CD1c-positive myeloid dendritic cell (primary cell): Measurements from ENCODE around the gene GADD45GIP1.
"Not testable (repeated sequence)": the region's sequence is repeated elsewhere in the genome, so short reads cannot be mapped to it uniquely, and the experiment has no call there.

Source experiments
- DNase-seq: peaks from one replicate; pipeline ENCODE4 v3.0.0-alpha.2; 2016; ENCODE audit errors: extremely low spot score

Gene GADD45GIP1

DNA sequence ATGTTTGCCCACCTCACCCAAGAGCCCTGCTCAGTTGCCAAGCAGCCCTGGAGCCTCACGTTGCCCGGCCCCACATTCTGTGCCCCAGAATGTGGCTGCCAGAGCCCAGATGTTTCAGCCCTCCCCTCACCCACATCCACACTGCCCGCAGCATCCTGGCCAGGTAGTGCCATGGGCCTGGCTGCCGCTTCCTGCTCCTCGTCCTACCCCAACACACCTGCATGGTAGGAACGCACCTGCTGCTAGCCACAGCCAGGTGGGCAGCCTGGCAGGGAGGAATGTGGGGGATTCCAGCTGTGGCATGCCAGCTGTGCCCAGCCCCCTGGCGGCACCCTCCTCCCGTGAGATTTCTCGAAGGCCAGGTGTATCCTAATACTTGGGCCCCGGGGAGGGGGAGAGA is 30.8 kb upstream of the GADD45GIP1 start:
- DNase-seq = no peak

GRCh38 chr19:12987190-12987589 is 30.2 kb upstream of the GADD45GIP1 start:
- DNase-seq = no peak

- no peak for DNase-seq
Observed at GRCh38 chr19:12986726-12987125, 29.7 kb upstream of the GADD45GIP1 start.

DNA sequence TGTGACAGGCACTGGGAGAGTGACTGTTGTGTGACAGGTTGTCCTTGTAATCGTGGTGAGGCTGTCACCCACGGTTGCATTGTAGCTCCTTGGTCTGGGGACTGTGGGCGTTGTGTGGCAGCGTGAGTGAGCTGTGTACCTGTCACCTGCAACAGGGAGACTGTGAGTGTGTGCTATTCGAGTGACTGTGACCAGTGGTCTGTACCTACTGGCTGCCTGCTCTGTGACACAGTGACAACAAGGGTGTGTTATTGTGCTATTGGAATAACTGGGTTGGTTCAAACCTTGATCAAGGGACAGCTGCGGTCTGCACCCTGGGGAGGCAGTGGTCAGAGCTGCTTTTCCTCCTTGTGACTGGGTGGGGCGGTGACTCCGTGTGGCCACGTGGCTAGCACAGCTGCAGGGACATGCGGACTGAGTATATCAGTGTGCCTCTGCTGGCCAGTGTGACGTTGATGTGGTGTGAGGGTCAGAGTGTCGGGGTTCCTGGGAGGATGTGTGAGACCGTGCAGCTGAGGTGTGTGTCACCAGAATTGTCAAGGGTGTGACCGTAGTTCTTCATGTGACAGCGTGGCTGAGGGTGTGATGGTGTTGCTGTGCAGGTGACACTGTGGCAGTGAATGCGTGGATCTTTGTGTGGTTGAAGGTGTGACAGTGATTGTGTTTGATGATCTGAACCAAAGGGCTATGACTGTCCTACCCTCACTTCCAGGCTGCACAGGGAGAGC is 28.2 kb upstream of the GADD45GIP1 start:
- peak; percentile 19 for DNase-seq

DNA sequence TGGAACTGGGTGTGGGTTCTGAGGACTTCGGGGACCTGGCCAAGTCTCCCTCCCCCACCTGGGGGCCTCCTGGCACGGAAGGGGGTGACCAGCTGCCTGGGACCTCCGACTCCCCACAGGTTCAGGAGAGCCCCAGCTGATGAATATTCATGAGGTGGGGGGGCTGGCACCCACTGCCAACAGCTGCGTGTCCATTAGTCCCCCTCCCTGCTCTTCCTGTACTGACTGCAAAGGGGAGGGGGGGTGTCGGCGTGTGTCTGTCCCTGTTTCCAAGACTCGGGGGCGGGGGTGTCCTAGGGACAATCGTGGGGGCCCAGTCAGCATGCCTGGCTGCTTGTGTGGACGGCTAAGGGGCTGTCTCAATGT is 27.6 kb upstream of the GADD45GIP1 start:
- no peak for DNase-seq

DNA sequence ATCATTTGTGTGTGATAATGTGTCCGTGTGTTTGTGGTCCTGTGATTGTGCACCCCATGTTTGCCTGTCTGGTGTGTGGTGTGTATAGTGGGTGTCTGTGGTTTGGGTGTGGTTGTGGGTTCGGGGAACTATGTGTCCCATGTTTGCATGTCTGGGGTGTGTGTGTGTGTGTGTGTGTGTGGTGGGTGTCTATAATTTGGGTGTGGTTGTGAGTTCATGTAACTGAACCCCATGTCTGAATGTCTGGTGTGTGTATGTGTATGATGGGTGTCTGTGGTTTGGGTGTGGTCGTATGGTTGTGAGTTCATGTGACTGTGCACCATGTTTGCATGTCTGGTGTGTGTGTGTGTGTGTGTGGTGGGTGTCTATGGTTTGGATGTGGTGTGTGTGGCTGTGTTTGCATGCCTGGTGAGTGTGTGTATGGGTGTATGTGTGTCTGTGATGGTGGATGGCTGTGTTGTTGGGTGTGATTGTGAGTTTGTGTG is 27.2 kb upstream of the GADD45GIP1 start:
- DNase-seq = peak; percentile 3

- peak; percentile 90 for DNase-seq
Observed at GRCh38 chr19:12983542-12984142, 26.6 kb upstream of the GADD45GIP1 start.

DNA sequence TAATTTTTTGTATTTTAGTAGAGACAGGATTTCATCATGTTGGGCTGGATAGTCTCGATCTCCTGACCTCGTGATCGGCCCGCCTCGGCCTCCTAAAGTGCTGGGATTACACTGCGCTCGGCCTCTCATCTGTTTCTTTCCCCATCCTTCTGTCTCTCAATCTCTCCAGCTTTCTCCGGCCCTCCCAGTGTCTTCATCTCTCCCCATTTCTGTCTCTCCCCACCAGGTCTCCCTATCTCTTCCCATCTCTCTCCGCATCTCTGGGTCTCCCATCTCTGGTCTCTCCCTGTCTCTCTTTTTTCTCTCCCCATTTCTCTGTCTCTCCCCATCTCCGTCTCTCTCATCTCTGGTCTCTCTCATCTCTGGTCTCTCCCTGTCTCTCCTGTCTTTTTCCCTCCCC is 26.1 kb upstream of the GADD45GIP1 start:
- DNase-seq = no peak

- DNase-seq = no peak
Observed at GRCh38 chr19:12982648-12983047, 25.6 kb upstream of the GADD45GIP1 start.

DNA sequence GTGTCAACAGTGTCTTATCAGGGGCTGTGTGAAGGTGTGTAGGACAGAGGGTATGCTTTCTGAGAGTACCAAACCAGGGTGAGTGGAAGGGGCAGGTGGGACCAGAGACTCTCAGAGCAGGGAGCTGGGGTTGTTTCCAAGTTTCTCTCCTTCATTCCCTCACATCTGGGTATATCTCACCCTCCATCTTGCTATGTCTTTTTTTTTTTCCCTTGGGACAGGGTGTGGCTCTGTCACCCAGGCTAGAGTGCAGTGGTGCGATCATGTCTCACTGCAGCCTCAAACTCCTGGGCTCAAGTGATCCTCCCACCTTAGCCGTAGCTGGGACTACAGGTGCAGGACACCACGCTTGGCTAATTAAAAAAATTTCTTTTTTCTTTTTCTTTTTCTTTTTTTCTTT is 23.0 kb upstream of the GADD45GIP1 start:
- no peak for DNase-seq

GRCh38 chr19:12976109-12976508 is 19.1 kb upstream of the GADD45GIP1 start:
- not testable (repeated sequence) for DNase-seq

DNA sequence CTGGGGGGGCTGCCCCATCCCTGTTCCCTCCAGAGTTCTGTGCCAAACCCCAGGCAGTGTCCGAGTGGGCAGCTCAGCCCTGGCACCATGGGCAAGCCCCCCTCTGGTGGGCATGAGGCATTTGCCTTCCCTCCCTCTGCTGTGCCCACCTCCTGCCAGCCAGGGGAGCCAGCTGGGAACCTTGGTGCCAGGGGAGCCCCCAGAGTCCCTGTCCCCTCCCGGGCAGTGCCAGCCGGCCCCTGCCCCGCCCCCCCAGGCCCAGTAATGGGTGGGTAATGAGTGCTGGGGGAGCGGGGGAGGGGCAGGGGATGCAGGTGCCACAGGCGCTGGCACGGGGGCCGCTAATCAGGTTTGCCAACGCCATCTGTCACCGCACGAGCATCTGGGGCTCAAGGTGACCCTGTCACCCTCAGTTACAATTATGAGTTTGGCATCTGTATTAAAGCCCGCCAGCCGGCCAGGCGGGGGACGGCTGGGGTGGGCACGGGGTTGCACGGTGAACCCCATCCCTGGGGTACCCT is 18.3 kb upstream of the GADD45GIP1 start:
- no peak for DNase-seq

GRCh38 chr19:12974301-12975220 is 17.5 kb upstream of the GADD45GIP1 start:
- DNase-seq = no peak

DNA sequence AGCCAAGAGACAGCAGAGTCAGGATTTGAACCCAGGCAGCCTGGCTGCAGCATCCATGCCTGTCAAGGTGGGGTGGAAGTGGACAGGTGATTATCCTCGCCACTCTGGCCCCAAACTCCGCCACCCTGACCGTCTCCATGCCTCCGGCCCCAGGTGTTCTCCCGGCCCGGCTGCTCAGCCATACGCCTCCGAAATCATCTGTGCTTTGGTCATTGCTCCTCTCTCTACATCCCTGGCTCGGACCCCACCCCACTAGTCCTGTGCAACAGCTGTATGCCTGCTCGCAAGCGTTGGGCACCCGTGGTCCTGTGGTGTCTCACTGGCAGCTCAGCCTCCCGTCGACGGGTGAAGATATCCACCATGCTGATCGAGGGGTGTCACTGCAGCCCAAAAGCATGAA is 16.2 kb upstream of the GADD45GIP1 start:
- no peak for DNase-seq

DNA sequence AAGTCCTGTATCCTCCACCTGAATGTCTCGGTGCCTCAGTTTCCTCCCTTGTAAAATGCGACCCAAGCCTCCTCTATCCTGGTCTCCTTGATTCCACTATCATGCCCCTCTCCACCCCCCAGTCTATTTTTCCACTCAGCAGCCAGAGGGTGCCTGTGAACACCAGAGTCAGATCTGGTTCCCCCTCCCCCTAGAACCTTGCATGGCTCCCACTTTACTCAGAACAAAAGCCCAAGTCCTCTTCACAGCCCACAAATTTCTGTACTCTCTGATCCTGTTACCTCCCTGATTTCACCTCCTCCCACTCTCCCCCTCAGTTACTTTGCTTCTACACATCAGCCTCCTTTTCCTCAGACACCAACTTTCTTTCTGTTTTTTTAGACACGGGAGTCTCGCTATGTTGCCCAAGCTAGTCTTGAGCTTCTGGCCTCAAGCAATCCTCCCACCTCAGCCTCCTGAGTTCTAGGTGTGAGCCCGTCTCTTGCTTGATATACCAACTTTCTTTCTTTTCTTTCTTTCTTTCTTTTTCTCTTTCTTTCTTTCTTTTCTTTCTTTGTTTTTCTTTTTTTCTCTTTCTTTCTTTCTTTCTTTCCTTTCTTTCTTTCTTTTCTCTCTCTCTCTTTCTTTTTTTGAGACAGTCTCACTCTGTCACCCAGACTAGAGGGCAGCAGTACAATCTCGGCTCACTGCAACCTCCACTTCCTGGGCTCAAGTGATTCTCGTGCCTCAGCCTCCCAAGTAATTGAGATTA is 13.2 kb upstream of the GADD45GIP1 start:
- DNase-seq = no peak

GRCh38 chr19:12969292-12969988 is 12.4 kb upstream of the GADD45GIP1 start, which contains the start of gene DAND5:
DAND5 (plus strand) TSS chr19:12969576; CDS start chr19:12969661, 85 bp downstream.
- DNase-seq = no peak

DNA sequence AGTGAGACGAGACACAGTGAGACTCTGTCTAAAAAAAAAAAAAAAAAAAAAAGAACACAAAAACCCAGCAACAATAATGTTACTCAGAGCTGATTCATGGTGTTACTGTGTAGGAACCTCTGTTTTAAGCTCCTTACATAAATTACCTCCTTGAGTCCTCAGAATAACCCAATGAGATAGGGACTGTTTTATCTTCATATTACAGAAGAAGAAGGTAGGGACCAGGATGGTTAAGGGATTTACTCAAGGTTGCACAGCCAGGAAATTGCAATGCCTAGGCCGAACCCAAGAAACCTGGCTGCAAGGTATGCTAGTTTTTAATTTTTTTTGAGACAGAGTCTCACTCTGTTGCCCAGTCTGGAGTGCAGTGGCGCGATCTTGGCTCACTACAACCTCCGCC is 10.9 kb upstream of the GADD45GIP1 start:
- no peak for DNase-seq

- DNase-seq = no peak
Observed at GRCh38 chr19:12965812-12966135, 8.8 kb upstream of the GADD45GIP1 start.

DNA sequence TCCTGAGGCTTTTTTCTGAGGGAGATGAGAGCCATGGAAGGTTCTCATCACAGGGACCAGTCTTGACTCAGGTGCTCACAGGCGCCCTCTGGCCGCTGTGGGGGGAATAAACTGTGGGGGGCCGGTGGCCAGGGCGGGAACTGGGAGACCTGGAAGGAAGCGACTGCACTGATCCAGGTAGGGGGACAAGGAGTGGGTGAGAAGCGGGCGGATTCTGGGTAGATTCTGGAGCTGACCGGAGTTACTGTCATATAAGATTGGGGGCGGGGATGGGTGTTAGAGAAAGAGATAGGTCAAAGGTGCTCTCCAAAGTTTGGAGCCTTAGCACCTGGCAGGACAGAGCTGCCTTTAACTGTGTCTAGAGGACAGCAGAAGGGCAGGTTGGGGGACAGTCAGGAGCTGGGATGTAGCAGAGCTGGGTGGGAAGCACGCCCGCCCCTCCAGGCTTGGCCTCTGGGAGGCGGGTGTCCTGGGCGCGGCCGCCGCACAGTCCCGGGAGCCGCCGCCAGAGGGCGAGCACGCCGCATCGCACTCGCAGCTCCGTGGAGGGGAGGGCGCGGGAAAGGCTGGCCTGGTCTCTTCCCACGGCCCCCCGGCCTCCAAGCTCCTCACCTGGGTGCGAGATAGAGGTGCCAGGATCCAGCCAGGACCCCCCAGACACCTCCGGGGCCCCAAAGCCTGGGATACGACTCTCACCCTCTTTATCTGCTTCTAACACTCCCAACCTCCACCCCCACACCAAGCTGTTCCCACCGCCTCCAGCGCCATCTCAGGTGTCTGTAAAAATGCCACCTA is 8.2 kb upstream of the GADD45GIP1 start:
- peak; percentile 84 for DNase-seq

- DNase-seq = no peak
Observed at GRCh38 chr19:12959481-12959880, 2.5 kb upstream of the GADD45GIP1 start.
